Upper lobe of left lung (tissue), 4 donors: ENCODE measurements around the gene SORBS1.

Source experiments
- EP300 ChIP-seq, 4 donors: sonication (generic); formaldehyde crosslinking; IDR thresholded peaks; one replicate each; pipeline ENCODE4 v1.5.1; 2017; ENCODE audit warnings: antibody characterized with exemption in 4 of 4, control low read depth in 2 of 4
- POLR2A ChIP-seq, 4 donors: fragments of 450-650 bp; IDR thresholded peaks; one replicate each; pipeline ENCODE4 v1.5.1; 2016 to 2017; ENCODE audit warnings: antibody characterized with exemption in 4 of 4, mild to moderate bottlenecking in 2 of 4
- POLR2AphosphoS5 ChIP-seq, 2 donors: sonication (generic); formaldehyde crosslinking; IDR thresholded peaks; one replicate each; pipeline ENCODE4 v1.5.1; 2017; ENCODE audit warnings: antibody characterized with exemption in 2 of 2
- TF ChIP-seq, protein P1 (sequence below), 6 experiments: fragments of 450-650 bp in 4 of 6; fragments of 200-600 bp in 2 of 6; sonication (generic) in 2 of 6; IDR thresholded peaks; one replicate each; pipeline ENCODE4 v1.5.1; 2016 to 2019; ENCODE audit warnings: antibody characterized with exemption in 6 of 6

DNA sequence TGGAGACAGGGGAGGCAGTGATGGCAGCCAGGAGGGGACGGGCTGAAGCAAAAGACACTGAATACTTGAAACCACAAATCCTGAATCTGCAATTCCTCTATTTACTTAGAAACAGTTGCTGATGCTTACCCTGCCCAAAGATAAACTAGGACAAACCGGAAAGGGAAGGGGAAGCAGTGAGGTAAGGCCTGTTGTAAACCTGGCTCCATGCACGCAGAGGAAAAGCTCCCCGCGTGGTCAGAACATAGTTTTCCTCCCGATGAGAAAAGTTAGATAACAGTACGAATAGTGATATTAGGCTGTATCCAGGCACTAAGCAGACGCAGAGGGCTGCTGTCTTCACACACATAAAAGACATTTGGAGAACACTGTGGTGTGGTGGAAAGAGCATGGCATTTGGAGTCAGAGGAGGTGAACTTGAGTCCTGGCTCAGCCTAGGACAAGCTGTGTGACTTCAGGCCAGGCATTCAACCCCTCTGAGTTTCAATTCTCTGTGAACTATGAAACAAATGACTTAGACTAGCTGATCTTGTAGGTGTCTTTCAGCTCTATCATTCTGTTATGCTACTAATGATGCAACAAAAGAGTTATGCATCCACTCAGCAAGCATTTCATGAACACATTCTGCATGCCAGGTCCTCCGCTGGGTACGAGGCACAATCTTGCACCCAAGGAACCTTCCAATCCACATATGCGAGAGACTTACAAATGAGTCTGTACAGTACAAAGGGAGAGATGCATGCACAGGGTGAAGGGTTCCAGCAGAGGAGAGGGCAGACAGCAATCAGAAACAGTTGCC is 80.9 kb downstream of the SORBS1 start:
- peak; percentile 94 to 100 (median 96) for TF ChIP-seq EP300 (IDR thresholded peaks at IDR 0.05)
- TF ChIP-seq, protein P1, sequence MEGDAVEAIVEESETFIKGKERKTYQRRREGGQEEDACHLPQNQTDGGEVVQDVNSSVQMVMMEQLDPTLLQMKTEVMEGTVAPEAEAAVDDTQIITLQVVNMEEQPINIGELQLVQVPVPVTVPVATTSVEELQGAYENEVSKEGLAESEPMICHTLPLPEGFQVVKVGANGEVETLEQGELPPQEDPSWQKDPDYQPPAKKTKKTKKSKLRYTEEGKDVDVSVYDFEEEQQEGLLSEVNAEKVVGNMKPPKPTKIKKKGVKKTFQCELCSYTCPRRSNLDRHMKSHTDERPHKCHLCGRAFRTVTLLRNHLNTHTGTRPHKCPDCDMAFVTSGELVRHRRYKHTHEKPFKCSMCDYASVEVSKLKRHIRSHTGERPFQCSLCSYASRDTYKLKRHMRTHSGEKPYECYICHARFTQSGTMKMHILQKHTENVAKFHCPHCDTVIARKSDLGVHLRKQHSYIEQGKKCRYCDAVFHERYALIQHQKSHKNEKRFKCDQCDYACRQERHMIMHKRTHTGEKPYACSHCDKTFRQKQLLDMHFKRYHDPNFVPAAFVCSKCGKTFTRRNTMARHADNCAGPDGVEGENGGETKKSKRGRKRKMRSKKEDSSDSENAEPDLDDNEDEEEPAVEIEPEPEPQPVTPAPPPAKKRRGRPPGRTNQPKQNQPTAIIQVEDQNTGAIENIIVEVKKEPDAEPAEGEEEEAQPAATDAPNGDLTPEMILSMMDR (IDR thresholded peaks at IDR 0.05) = peak in 3 of 6 experiments; percentile 6 to 44 (median 20)
- TF ChIP-seq POLR2A (IDR thresholded peaks at IDR 0.05) = peak in 1 of 4 donors; percentile 17
- TF ChIP-seq POLR2AphosphoS5 (IDR thresholded peaks at IDR 0.05) = peak; percentile 88 to 89
